K562 (cell line): ENCODE data around the gene OSBPL7. TPM values are rescaled to one million over a fixed set of nuclear protein-coding genes. Genes with fewer than 3 reads are reported as not detected.
A peak's percentile ranks its signal among the peaks of the same experiment; 100 is the strongest.

Source experiments
- BRF1 ChIP-seq: IDR thresholded peaks from 3 replicates; pipeline ENCODE4 v1.6.1; 2011; ENCODE audit warnings: borderline replicate concordance, mild to moderate bottlenecking; ENCODE audit not compliant: insufficient read length; ENCODE audit errors: extremely low read depth
- CHD2 ChIP-seq: IDR thresholded peaks from 2 replicates; pipeline ENCODE4 v1.6.1; 2011; ENCODE audit warnings: low read depth, low read length
- ELF2 ChIP-seq: fragments of 250-450 bp; sonication (Bioruptor Pico); IDR thresholded peaks from 2 replicates; pipeline ENCODE4 v1.5.0; 2021; ENCODE audit warnings: mild to moderate bottlenecking
- FOXM1 ChIP-seq, 2 experiments: fragments of 450-650 bp in 1 of 2; sonication (generic) in 1 of 2; formaldehyde crosslinking in 1 of 2; IDR thresholded peaks; 2 replicates each; pipeline versions ENCODE4 v1.6.1 to v1.9.0; 2017 to 2022; ENCODE audit warnings: low read depth in 2 of 2, mild to moderate bottlenecking in 2 of 2, missing genetic modification reagents in 1 of 2, moderate library complexity in 1 of 2
- FUS ChIP-seq: fragments of 200-400 bp; formaldehyde crosslinking; optimal IDR thresholded peaks from 2 replicates; pipeline ENCODE3; 2017; ENCODE audit warnings: low read depth, low read length
- JUNB ChIP-seq: fragments of 450-650 bp; formaldehyde crosslinking; conservative IDR thresholded peaks from 2 replicates; pipeline ENCODE4 v1.4.0; 2020; ENCODE audit warnings: mild to moderate bottlenecking
- LCOR ChIP-seq: sonication (generic); formaldehyde crosslinking; IDR thresholded peaks from 2 replicates; pipeline ENCODE4 v1.8.0; 2022; ENCODE audit warnings: mild to moderate bottlenecking, missing genetic modification reagents
- NCOA1 ChIP-seq: fragments of 450-650 bp; IDR thresholded peaks from 2 replicates; pipeline ENCODE4 v1.6.1; 2016; ENCODE audit warnings: low read depth
- NRF1 ChIP-seq, 2 experiments: fragments of 450-650 bp; IDR thresholded peaks in 1 of 2; conservative IDR thresholded peaks in 1 of 2; 2 replicates each; pipeline ENCODE4 v1.6.1; 2014; ENCODE audit warnings: mild to moderate bottlenecking in 2 of 2
- OTX1 ChIP-seq: fragments of 450-650 bp; formaldehyde crosslinking; IDR thresholded peaks from 2 replicates; pipeline ENCODE4 v1.4.0; 2022; ENCODE audit warnings: mild to moderate bottlenecking
- RBM15 ChIP-seq: fragments of 200-400 bp; formaldehyde crosslinking; IDR thresholded peaks from 2 replicates; pipeline ENCODE4 v1.6.1; 2018; ENCODE audit warnings: mild to moderate bottlenecking, low read length, moderate library complexity; ENCODE audit not compliant: insufficient read depth
- RFX7 ChIP-seq: fragments of 250-450 bp; sonication (Bioruptor Pico); IDR thresholded peaks from 2 replicates; pipeline ENCODE4 v1.5.1; 2021; ENCODE audit warnings: mild to moderate bottlenecking
- SIN3A ChIP-seq, 2 experiments: fragments of 150-350 bp in 1 of 2; IDR thresholded peaks; 2 replicates each; pipeline ENCODE4 v1.6.1; 2011 to 2016; ENCODE audit warnings: borderline replicate concordance in 2 of 2, low read depth in 2 of 2, low read length in 2 of 2, mild to moderate bottlenecking in 2 of 2, moderate library complexity in 2 of 2; ENCODE audit not compliant: control insufficient read depth in 1 of 2
- SLC30A9 ChIP-seq: fragments of 250-450 bp; sonication (Bioruptor Pico); IDR thresholded peaks from 2 replicates; pipeline ENCODE4 v1.8.0; 2022; ENCODE audit warnings: mild to moderate bottlenecking, moderate library complexity
- SMAD3 ChIP-seq: fragments of 450-650 bp; formaldehyde crosslinking; conservative IDR thresholded peaks from 2 replicates; pipeline ENCODE4 v1.4.0; 2020; ENCODE audit warnings: mild to moderate bottlenecking
- SP2 ChIP-seq: IDR thresholded peaks from 2 replicates; pipeline ENCODE4 v1.6.1; 2011; ENCODE audit warnings: mild to moderate bottlenecking, low read depth, low read length, moderate library complexity; ENCODE audit not compliant: poor library complexity, severe bottlenecking; ENCODE audit errors: extremely low read depth
- SRSF9 ChIP-seq: fragments of 200-400 bp; formaldehyde crosslinking; IDR thresholded peaks from 2 replicates; pipeline ENCODE4 v1.6.1; 2017; ENCODE audit warnings: low read depth, low read length, borderline replicate concordance
- SUPT5H ChIP-seq: fragments of 450-650 bp; IDR thresholded peaks from 2 replicates; pipeline ENCODE4 v1.6.1; 2016
- YBX1 ChIP-seq: fragments of 450-650 bp; IDR thresholded peaks from 2 replicates; pipeline ENCODE4 v1.7.1; 2016; ENCODE audit warnings: mild to moderate bottlenecking
- ZKSCAN1 ChIP-seq: fragments of 150-350 bp; IDR thresholded peaks from 2 replicates; pipeline ENCODE4 v1.6.1; 2016; ENCODE audit warnings: low read depth, low read length
- ZNF124 ChIP-seq: sonication (generic); formaldehyde crosslinking; IDR thresholded peaks from 2 replicates; pipeline ENCODE4 v1.8.1; 2022; ENCODE audit warnings: missing genetic modification reagents
- ZNF3 ChIP-seq: fragments of 250-450 bp; sonication (Bioruptor Pico); IDR thresholded peaks from 2 replicates; pipeline ENCODE4 v1.5.0; 2021; ENCODE audit warnings: mild to moderate bottlenecking, moderate library complexity
- polyA plus RNA-seq, 8 experiments: library from polyadenylated mRNA; depleted of rRNA in 4 of 8; stranded (reverse) in 5 of 8; unstranded in 3 of 8; fragments of >200 nt; fragmentation: Nextera tagmentation in 2 of 8; fragmentation: Illumina TruSeq in 1 of 8; extraction: Ambion mirVana in 2 of 8; extraction: Trizol in 1 of 8; gene quantifications; 2 replicates each; pipeline versions ENCODE4 v1.2.1 to v1.2.3, GENCODE V29; 2011 to 2014; ENCODE audit warnings: inconsistent platforms in 1 of 8, missing spikeins in 1 of 8
- total RNA-seq, 7 experiments: library from RNA; depleted of rRNA in 6 of 7; stranded (reverse); fragments of >200 nt in 6 of 7; fragmentation: Illumina TruSeq in 2 of 7; extraction: Trizol in 2 of 7; gene quantifications; 2 replicates each; pipeline versions ENCODE4 v1.2.1 to v1.2.3, GENCODE V29; 2011 to 2021; ENCODE audit warnings: low replicate concordance in 1 of 7
- TF ChIP-seq, protein P1 (sequence below): sonication (generic); formaldehyde crosslinking; IDR thresholded peaks from 2 replicates; pipeline ENCODE4 v1.8.0; 2022; ENCODE audit warnings: mild to moderate bottlenecking, missing genetic modification reagents
- TF ChIP-seq, protein P2 (sequence below), 2 experiments: fragments of 250-450 bp in 1 of 2; fragments of 450-650 bp in 1 of 2; sonication (Bioruptor Pico) in 1 of 2; IDR thresholded peaks; 2 replicates each; pipeline versions ENCODE4 v1.6.1 to v1.8.0; 2016 to 2021; ENCODE audit warnings: mild to moderate bottlenecking in 2 of 2, moderate library complexity in 2 of 2, missing compliant biosample characterization in 1 of 2, missing genetic modification characterization in 1 of 2
- TF ChIP-seq, protein P3 (sequence below): sonication (generic); formaldehyde crosslinking; IDR thresholded peaks from 2 replicates; pipeline ENCODE4 v1.8.1; 2023; ENCODE audit warnings: mild to moderate bottlenecking, missing genetic modification reagents
- TF ChIP-seq, protein P4 (sequence below): fragments of 250-450 bp; sonication (Bioruptor Pico); IDR thresholded peaks from 2 replicates; pipeline ENCODE4 v1.8.0; 2021; ENCODE audit warnings: mild to moderate bottlenecking, moderate library complexity

The OSBPL7 gene
- total and polyA plus RNA-seq, 9 of the 15 experiments (the other 6 are each of a cell fraction or from before 2014, with no cell fraction given) = 0.32 to 11.9 (median 5.8) TPM

DNA sequence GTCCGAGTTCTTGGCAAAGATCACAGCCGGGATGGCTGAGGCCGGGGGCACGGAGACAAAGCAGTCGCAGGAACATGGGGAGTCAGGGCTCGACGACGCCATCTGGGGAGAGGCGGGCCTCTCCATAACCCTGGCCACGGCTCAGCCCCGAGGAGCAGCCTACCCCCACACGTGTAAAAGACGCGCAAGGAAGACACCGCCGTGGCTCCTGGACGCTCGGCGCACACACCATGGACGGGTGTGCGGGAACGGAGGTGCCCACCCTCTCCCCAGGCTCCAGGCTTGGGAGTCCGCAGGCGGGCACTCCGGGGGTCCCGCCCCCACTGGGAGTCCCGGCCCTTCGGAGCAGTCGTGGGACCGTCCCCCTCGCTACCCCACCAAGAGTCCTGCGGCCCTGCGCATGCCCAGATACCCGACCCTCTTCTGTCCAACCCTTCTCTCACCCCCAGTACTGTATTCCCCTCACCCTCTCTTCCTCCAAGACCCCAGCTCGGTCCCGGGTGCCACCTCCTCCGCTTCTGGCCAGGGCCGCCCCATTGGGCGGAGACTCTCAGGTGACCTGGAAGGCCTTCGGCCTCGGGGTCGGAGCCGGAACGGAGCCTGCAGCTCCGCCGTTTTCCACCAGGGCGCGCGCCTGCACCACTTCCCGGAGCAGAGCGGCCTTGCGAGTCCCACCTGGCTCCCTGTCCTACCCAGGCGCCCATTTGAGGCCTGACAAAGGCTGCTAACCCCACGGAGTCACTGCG is 19.3 kb upstream of the OSBPL7 start, which contains the start of gene SCRN2 (continued):
- TF ChIP-seq BRF1 (no peak), CHD2 (no peak), FUS (no peak), OTX1 (CRISPR knock-in tag) (peak; percentile 70; the same call in 1 of the 2 replicates), ZKSCAN1 (peak; percentile 46; the same call in 1 of the 2 replicates), RFX7 (no peak), ELF2 (CRISPR knock-in tag) (0 out of 2 replicates have a peak, but pooled peaks have one; percentile 17), LCOR (CRISPR knock-in tag) (peak; percentile 69), FOXM1 (IDR thresholded peaks at IDR 0.05; ENCODE audit: low read depth) (no peak), FOXM1 (CRISPR knock-in tag; IDR thresholded peaks at IDR 0.05; ENCODE audit: low read depth) (no peak), SMAD3 (CRISPR knock-in tag) (no peak), NCOA1 (no peak), SRSF9 (no peak), ZNF3 (CRISPR knock-in tag) (no peak), YBX1 (no peak), RBM15 (no peak), SUPT5H (peak; percentile 75), ZNF124 (no peak), SIN3A (IDR thresholded peaks at IDR 0.05; ENCODE audit: borderline replicate concordance in 2 of 2, control insufficient read depth in 1 of 2, low read depth in 2 of 2, low read length in 2 of 2) (peak in 1 of 2 experiments; percentile 10; a peak in 1 of 4 replicates), SLC30A9 (no peak), NRF1 (conservative IDR thresholded peaks at IDR 0.05 in 1 of 2, IDR thresholded peaks at IDR 0.05 in 1 of 2) (peak; percentile 84 to 86), JUNB (CRISPR knock-in tag) (no peak), SP2 (no peak)
- TF ChIP-seq, protein P1, sequence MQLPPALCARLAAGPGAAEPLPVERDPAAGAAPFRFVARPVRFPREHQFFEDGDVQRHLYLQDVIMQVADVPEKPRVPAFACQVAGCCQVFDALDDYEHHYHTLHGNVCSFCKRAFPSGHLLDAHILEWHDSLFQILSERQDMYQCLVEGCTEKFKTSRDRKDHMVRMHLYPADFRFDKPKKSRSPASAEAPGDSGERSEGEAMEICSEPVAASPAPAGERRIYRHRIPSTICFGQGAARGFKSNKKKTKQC (CRISPR knock-in tag) = no peak; the same call in 1 of the 2 replicates
- TF ChIP-seq, protein P2, sequence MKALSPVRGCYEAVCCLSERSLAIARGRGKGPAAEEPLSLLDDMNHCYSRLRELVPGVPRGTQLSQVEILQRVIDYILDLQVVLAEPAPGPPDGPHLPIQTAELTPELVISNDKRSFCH (CRISPR knock-in tag; IDR thresholded peaks at IDR 0.05) = no peak
- TF ChIP-seq, protein P2 (tag; IDR thresholded peaks at IDR 0.05) = no peak
- TF ChIP-seq, protein P3, sequence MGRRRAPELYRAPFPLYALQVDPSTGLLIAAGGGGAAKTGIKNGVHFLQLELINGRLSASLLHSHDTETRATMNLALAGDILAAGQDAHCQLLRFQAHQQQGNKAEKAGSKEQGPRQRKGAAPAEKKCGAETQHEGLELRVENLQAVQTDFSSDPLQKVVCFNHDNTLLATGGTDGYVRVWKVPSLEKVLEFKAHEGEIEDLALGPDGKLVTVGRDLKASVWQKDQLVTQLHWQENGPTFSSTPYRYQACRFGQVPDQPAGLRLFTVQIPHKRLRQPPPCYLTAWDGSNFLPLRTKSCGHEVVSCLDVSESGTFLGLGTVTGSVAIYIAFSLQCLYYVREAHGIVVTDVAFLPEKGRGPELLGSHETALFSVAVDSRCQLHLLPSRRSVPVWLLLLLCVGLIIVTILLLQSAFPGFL = peak; percentile 73; the same call in 1 of the 2 replicates
- TF ChIP-seq, protein P4, sequence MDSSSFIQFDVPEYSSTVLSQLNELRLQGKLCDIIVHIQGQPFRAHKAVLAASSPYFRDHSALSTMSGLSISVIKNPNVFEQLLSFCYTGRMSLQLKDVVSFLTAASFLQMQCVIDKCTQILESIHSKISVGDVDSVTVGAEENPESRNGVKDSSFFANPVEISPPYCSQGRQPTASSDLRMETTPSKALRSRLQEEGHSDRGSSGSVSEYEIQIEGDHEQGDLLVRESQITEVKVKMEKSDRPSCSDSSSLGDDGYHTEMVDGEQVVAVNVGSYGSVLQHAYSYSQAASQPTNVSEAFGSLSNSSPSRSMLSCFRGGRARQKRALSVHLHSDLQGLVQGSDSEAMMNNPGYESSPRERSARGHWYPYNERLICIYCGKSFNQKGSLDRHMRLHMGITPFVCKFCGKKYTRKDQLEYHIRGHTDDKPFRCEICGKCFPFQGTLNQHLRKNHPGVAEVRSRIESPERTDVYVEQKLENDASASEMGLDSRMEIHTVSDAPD = no peak
